GM12873 (cell line): ENCODE data around the gene RBMS3.
A peak's percentile ranks its signal among the peaks of the same experiment; 100 is the strongest.

Experiments used
- TF ChIP-seq, protein P1 (sequence below): IDR thresholded peaks from 2 replicates; pipeline ENCODE4 v1.5.1; 2012; ENCODE audit warnings: low read depth, mild to moderate bottlenecking, moderate library complexity, low read length, control low read depth; ENCODE audit not compliant: insufficient read depth; ENCODE audit errors: missing control alignments

The RBMS3 gene

GRCh38 chr3:29280404-29281093, at the start of gene RBMS3:
RBMS3 (plus strand) TSS chr3:29281071.
- TF ChIP-seq, protein P1, sequence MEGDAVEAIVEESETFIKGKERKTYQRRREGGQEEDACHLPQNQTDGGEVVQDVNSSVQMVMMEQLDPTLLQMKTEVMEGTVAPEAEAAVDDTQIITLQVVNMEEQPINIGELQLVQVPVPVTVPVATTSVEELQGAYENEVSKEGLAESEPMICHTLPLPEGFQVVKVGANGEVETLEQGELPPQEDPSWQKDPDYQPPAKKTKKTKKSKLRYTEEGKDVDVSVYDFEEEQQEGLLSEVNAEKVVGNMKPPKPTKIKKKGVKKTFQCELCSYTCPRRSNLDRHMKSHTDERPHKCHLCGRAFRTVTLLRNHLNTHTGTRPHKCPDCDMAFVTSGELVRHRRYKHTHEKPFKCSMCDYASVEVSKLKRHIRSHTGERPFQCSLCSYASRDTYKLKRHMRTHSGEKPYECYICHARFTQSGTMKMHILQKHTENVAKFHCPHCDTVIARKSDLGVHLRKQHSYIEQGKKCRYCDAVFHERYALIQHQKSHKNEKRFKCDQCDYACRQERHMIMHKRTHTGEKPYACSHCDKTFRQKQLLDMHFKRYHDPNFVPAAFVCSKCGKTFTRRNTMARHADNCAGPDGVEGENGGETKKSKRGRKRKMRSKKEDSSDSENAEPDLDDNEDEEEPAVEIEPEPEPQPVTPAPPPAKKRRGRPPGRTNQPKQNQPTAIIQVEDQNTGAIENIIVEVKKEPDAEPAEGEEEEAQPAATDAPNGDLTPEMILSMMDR = peak; percentile 50

DNA sequence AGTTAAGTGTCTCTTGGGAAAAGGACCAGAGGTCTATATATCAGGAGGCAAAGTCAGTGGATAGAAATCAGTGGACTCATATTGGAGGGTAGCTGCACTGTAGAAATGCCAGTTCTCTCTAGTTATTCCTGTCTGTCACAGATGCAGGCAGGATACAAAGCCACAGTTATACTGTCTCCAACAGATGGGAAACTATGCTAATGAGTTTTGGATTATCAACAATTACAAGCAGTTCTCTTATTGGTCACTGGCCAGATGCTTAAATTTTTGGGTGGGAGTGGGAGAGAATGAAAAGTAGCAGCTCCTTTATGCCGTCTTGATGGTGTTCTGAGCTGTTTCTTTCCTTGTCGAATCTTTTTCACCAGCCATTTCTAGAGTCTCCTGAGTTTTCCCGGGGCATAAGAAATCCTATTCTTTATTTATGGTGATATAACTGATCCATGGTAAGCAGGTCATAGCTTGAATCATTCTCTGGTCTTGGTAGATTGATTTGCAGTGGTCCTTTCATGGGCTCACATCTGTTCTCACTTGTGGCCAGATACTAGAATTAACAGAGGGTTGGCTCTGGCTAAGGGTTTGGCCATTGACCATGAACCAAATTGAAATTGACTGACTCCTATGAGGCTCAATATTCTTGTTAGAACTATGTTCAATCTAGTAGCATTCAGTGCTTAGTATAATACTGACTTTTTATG, 44.6 kb upstream of the RBMS3 start:
- TF ChIP-seq, protein P1 = no peak

DNA sequence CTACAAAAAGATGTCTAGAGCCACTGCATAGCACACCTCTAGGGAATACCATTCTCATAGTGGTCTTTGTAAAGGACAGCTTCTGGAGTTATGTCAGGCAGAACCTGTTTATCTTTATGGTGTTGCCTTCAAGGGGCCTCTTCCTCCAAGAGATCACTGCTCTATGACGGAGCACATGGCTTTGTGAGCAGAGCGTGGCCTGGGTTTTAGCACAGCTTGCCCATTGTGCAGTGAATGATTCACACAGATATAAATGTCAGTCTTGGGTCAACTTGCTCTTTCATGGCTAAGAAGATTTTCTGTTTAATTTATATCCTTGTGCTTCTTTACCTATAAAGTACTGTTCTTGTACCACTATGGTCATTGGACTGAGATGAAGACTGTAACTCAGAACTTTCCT, 41.5 kb upstream of the RBMS3 start:
- TF ChIP-seq, protein P1 = no peak

GRCh38 chr3:29240248-29240647, 40.6 kb upstream of the RBMS3 start:
- TF ChIP-seq, protein P1 = no peak

DNA sequence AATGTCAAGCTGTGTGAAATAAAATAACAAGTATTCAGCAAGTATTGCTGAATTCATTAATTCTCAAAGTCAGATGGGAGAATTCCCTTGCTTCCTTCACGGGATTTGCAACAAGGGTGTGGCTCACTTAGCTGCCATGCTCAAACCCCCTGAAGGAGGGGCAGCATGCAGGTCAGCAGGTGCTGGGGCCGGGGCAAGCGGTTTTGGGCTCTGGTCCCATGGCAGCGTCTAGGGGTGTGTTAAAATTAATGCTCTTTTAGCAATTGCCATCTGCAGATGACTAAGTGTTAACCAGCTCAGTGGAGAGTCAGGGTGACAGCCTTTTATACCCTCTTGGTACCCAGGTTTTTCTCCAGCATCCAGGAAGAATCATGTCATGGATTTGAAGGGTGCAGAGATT, 40.0 kb upstream of the RBMS3 start:
- TF ChIP-seq, protein P1 = no peak

DNA sequence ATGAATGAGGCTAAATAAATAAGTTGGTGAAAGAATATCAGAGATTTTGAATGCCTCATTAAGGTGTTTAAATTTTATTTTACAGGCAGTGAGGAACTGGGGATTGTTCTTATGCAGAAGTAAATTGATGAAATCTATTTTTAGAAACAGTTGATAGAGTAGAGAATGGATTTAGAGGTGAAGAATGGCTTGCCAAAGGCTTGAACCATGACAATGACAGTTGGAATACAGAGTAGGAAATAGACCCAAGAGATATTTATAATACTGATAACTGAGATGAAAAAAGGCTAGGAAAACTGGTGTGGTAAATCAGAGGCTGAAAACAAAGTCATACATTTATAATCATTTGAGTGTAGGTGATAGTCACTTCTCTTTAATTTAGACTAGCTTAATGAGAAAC, 39.0 kb upstream of the RBMS3 start:
- TF ChIP-seq, protein P1 = no peak

DNA sequence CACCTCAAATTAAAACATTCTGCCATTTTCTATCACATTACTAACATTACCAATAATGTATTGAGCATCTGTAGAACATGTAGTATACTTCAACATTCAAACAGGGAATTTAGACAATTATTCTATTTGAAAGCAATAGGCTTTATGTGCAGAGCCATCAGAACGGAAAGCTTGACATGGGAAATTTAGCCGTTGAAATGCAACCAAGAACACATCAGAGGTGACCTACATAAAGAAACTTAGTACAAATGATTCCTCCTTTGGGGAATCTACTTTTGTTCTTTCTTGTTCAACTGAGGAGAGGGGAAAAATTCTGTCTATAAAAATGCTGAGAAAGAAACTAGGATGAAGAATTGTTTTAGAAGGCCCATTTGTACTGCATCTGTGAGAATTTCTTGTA, 38.6 kb upstream of the RBMS3 start:
- TF ChIP-seq, protein P1 = no peak
